Neural cell (in vitro differentiated cells): ENCODE results near the gene FHL2. TPM values are rescaled to one million over a fixed set of nuclear protein-coding genes. Genes with fewer than 3 reads are reported as not detected.

ENCODE experiments used
- H2AFZ ChIP-seq: fragments of 200-600, 300-800 bp; sonication (generic), shearing (Covaris generic); 2 replicates; pipeline ENCODE4 v1.6.0; 2014; ENCODE audit warnings: low read depth, mild to moderate bottlenecking, antibody characterized with exemption, low read length, moderate library complexity
- H3F3A ChIP-seq: fragments of 200-600 bp; shearing (Covaris generic); 2 replicates; pipeline ENCODE4 v1.6.1; 2016; ENCODE audit warnings: mild to moderate bottlenecking, moderate library complexity, mixed read lengths, antibody characterized with exemption, low read length; ENCODE audit not compliant: insufficient read depth, poor library complexity, severe bottlenecking
- H3K27ac ChIP-seq: fragments of 200-600, 300-800 bp; sonication (generic), shearing (Covaris generic); 2 replicates; pipeline ENCODE4 v1.5.1; 2014; ENCODE audit warnings: mild to moderate bottlenecking, low read length, moderate library complexity
- H3K27me3 ChIP-seq: fragments of 300-800, 200-600 bp; sonication (generic), shearing (Covaris generic); 2 replicates; pipeline ENCODE4 v1.6.0; 2014; ENCODE audit warnings: mild to moderate bottlenecking, low read depth, low read length, moderate library complexity; ENCODE audit not compliant: insufficient read depth
- H3K36me3 ChIP-seq: fragments of 300-800, 200-600 bp; sonication (generic), shearing (Covaris generic); 2 replicates; pipeline ENCODE4 v1.5.1; 2014; ENCODE audit warnings: mild to moderate bottlenecking, antibody characterized with exemption, low read length, moderate library complexity; ENCODE audit not compliant: insufficient read depth
- H3K4me2 ChIP-seq: fragments of 300-800, 200-600 bp; sonication (generic), shearing (Covaris generic); 2 replicates; pipeline ENCODE4 v1.6.0; 2014; ENCODE audit warnings: mild to moderate bottlenecking, low read length
- H3K4me3 ChIP-seq: fragments of 300-800, 200-600 bp; sonication (generic), shearing (Covaris generic); 2 replicates; pipeline ENCODE4 v1.5.1; 2014; ENCODE audit warnings: mild to moderate bottlenecking, low read length, moderate library complexity
- H3K79me2 ChIP-seq: fragments of 200-600 bp; shearing (Covaris generic); replicated peaks from 2 replicates; pipeline ENCODE4 v1.6.0; 2014; ENCODE audit warnings: mild to moderate bottlenecking, low read length, moderate library complexity; ENCODE audit not compliant: insufficient read depth
- H3K9ac ChIP-seq: fragments of 300-800, 200-600 bp; sonication (generic), shearing (Covaris generic); 2 replicates; pipeline ENCODE4 v1.6.1; 2016; ENCODE audit warnings: mild to moderate bottlenecking, low read length, mixed read lengths
- H3K9me2 ChIP-seq: fragments of 200-600 bp; shearing (Covaris generic); 2 replicates; pipeline ENCODE4 v1.6.1; 2016; ENCODE audit warnings: mild to moderate bottlenecking, low read length, mixed read lengths; ENCODE audit not compliant: insufficient read depth
- H3K9me3 ChIP-seq: fragments of 200-600, 300-800 bp; sonication (generic), shearing (Covaris generic); 2 replicates; pipeline ENCODE4 v1.6.1; 2016; ENCODE audit warnings: mild to moderate bottlenecking, mixed run types, low read length, moderate library complexity, mixed read lengths
- H4K20me1 ChIP-seq: fragments of 200-600 bp; shearing (Covaris generic); 2 replicates; pipeline ENCODE4 v1.6.1; 2016; ENCODE audit warnings: mild to moderate bottlenecking, mixed run types; ENCODE audit not compliant: insufficient read depth
- CTCF ChIP-seq: fragments of 450-650 bp; IDR thresholded peaks from 2 replicates; pipeline ENCODE4 v1.5.1; 2014; ENCODE audit warnings: antibody characterized with exemption, mild to moderate bottlenecking, moderate library complexity; ENCODE audit not compliant: poor library complexity, severe bottlenecking
- EP300 ChIP-seq: fragments of 450-650 bp; conservative IDR thresholded peaks from 2 replicates; pipeline ENCODE4 v1.6.1; 2014; ENCODE audit warnings: antibody characterized with exemption, mild to moderate bottlenecking, moderate library complexity; ENCODE audit not compliant: poor library complexity, severe bottlenecking
- EZH2 ChIP-seq: fragments of 200-600, 300-800 bp; shearing (Covaris generic), sonication (generic); IDR thresholded peaks from 2 replicates; pipeline ENCODE4 v1.6.1; 2014; ENCODE audit warnings: antibody characterized with exemption, low read length, borderline replicate concordance, mild to moderate bottlenecking; ENCODE audit not compliant: insufficient read depth, poor library complexity, severe bottlenecking
- MXI1 ChIP-seq: fragments of 450-650 bp; conservative IDR thresholded peaks from 2 replicates; pipeline ENCODE4 v1.6.1; 2014; ENCODE audit warnings: antibody characterized with exemption, mild to moderate bottlenecking; ENCODE audit not compliant: poor library complexity, severe bottlenecking
- POLR2AphosphoS5 ChIP-seq: IDR thresholded peaks from 2 replicates; pipeline ENCODE4 v1.6.1; 2012
- RAD21 ChIP-seq: fragments of 450-650 bp; conservative IDR thresholded peaks from 2 replicates; pipeline ENCODE4 v1.6.1; 2014; ENCODE audit warnings: antibody characterized with exemption, mild to moderate bottlenecking, moderate library complexity
- REST ChIP-seq: IDR thresholded peaks from 2 replicates; pipeline ENCODE4 v1.6.1; 2012; ENCODE audit warnings: borderline replicate concordance
- SMC3 ChIP-seq: fragments of 450-650 bp; conservative IDR thresholded peaks from 2 replicates; pipeline ENCODE4 v1.6.1; 2014; ENCODE audit warnings: antibody characterized with exemption, mild to moderate bottlenecking, moderate library complexity; ENCODE audit not compliant: poor library complexity
- TAF1 ChIP-seq: IDR thresholded peaks from 2 replicates; pipeline ENCODE4 v1.6.1; 2012; ENCODE audit warnings: low read depth
- polyA plus RNA-seq: library from polyadenylated mRNA; depleted of rRNA; stranded (reverse); fragments of >200 nt; gene quantifications from 2 replicates; pipeline ENCODE4 v1.2.3, GENCODE V29; 2014

The FHL2 gene
- polyA plus RNA-seq, 1 donor from 2014 or later = 3.5 TPM

- no peak overlapping the region for H3K9ac ChIP-seq
- no peak overlapping the region for H3K27ac ChIP-seq
- H2AFZ ChIP-seq = no peak overlapping the region
- H3K4me2 ChIP-seq = no peak overlapping the region
- H3F3A ChIP-seq = no peaks in the 10 kb centered on the region
- H3K79me2 ChIP-seq = no peaks in the 10 kb centered on the region
- H4K20me1 ChIP-seq = no peaks in the 10 kb centered on the region
- no peaks in the 10 kb centered on the region for H3K9me3 ChIP-seq
- no peaks in the 10 kb centered on the region for H3K27me3 ChIP-seq
- no peak for TF ChIP-seq RAD21
- TF ChIP-seq POLR2AphosphoS5 = no peak
- no peak for TF ChIP-seq EP300
- no peak for TF ChIP-seq MXI1
- TF ChIP-seq EZH2 = no peak
- TF ChIP-seq REST = no peak
- no peak for TF ChIP-seq SMC3
- no peak for TF ChIP-seq CTCF
- no peak for TF ChIP-seq TAF1
- H3K9me2 ChIP-seq = no peaks in the 10 kb centered on the region
- no peak overlapping the region for H3K4me3 ChIP-seq
- H3K36me3 ChIP-seq = no peaks in the 10 kb centered on the region
Observed at GRCh38 chr2:105415007-105415406, 16.2 kb upstream of the FHL2 start.

GRCh38 chr2:105413206-105413605, 14.4 kb upstream of the FHL2 start:
- H2AFZ ChIP-seq = no peak overlapping the region
- no peaks in the 10 kb centered on the region for H3K9me3 ChIP-seq
- no peaks in the 10 kb centered on the region for H3K9me2 ChIP-seq
- no peak overlapping the region for H3K9ac ChIP-seq
- no peaks in the 10 kb centered on the region for H3K36me3 ChIP-seq
- no peaks in the 10 kb centered on the region for H3K27me3 ChIP-seq
- H3K27ac ChIP-seq = no peak overlapping the region
- no peaks in the 10 kb centered on the region for H3F3A ChIP-seq
- H3K4me2 ChIP-seq = no peak overlapping the region
- no peaks in the 10 kb centered on the region for H3K79me2 ChIP-seq
- H4K20me1 ChIP-seq = no peaks in the 10 kb centered on the region
- TF ChIP-seq EP300 = no peak
- TF ChIP-seq TAF1 = no peak
- no peak for TF ChIP-seq MXI1
- TF ChIP-seq REST = no peak
- no peak overlapping the region for H3K4me3 ChIP-seq
